Body of pancreas (tissue), 4 donors: ENCODE results near the gene VSIG2. TPM values are rescaled to one million over a fixed set of nuclear protein-coding genes. Genes with fewer than 3 reads are reported as not detected.
A peak's percentile ranks its signal among the peaks of the same experiment; 100 is the strongest.

ENCODE experiments used
- ATAC-seq: fragments of 150-250 bp; one replicate; pipeline ENCODE4 v1.9.1; 2016
- DNase-seq, 4 donors: peaks; one replicate each; pipeline ENCODE4 v3.0.0-alpha.2; 2019
- H3K27ac ChIP-seq, 4 donors: fragments of 200-600 bp; sonication (generic); 1 replicate in 3 of 4; 2 replicates in 1 of 4; pipeline versions ENCODE4 v1.5.1 to v1.6.1; 2016 to 2019; ENCODE audit warnings: mild to moderate bottlenecking in 1 of 4, mixed read lengths in 1 of 4, moderate library complexity in 1 of 4
- H3K27me3 ChIP-seq, 2 donors: fragments of 200-600 bp; sonication (generic); one replicate each; pipeline ENCODE4 v1.6.0; 2016; ENCODE audit warnings: mild to moderate bottlenecking in 1 of 2
- H3K36me3 ChIP-seq, 2 donors: fragments of 200-600 bp; sonication (generic); replicated peaks in 1 of 2; 2 replicates each; pipeline ENCODE4 v1.5.1; 2016; ENCODE audit warnings: low read depth in 2 of 2; ENCODE audit not compliant: insufficient read depth in 1 of 2
- H3K4me1 ChIP-seq: fragments of 200-600 bp; sonication (generic); one replicate; pipeline ENCODE4 v1.6.0; 2016
- H3K4me3 ChIP-seq, 2 donors: fragments of 200-600 bp; sonication (generic); 1 replicate in 1 of 2; 2 replicates in 1 of 2; pipeline ENCODE4 v1.5.1; 2016 to 2019
- H3K9me3 ChIP-seq, 3 donors: fragments of 200-600 bp; sonication (generic); 1 replicate in 2 of 3; 2 replicates in 1 of 3; pipeline ENCODE4 v1.5.1; 2016
- CTCF ChIP-seq, 7 experiments: fragments of 450-650 bp in 4 of 7; fragments of 200-600 bp in 3 of 7; sonication (generic) in 3 of 7; IDR thresholded peaks; one replicate each; pipeline ENCODE4 v1.5.1; 2016 to 2019; ENCODE audit warnings: antibody characterized with exemption in 7 of 7
- POLR2A ChIP-seq, 3 donors: fragments of 450-650 bp; IDR thresholded peaks; one replicate each; pipeline ENCODE4 v1.6.1; 2016; ENCODE audit warnings: antibody characterized with exemption in 3 of 3, mild to moderate bottlenecking in 2 of 3
- WGBS, 2 donors: methylation state at CpG; one replicate each; pipeline ENCODE4 v1.1.5; 2017; 5-methylcytosine and 5-hydroxymethylcytosine counted together
- intact Hi-C: fragments of 100-400 bp; cut with DNase I; formaldehyde crosslinking; loops from one replicate; pipeline ENCODE4 v1.15.1; 2023
- total RNA-seq, 2 donors: library from RNA; depleted of rRNA; stranded (reverse); fragments of >200 nt; gene quantifications; one replicate each; pipeline ENCODE4 v1.1.0, GENCODE V29; 2016

Gene VSIG2
- total RNA-seq, 2 donors from 2014 or later = 7.0 TPM; not detected in 1

- Histone ChIP-seq H3K9me3 (no peaks in the 10 kb centered on the region), H3K36me3 (no peaks in the 10 kb centered on the region), H3K27ac (no peak overlapping the region), H3K4me1 (peaks cover 10% of the 10 kb centered on the region), H3K4me3 (no peak overlapping the region), H3K27me3 (no peaks in the 10 kb centered on the region)
- 81 to 83% methylated on average over 4 of the region's 4 CpGs for WGBS, 2 donors
- no peak for TF ChIP-seq CTCF (IDR thresholded peaks at IDR 0.05)
- TF ChIP-seq POLR2A (IDR thresholded peaks at IDR 0.05) = no peak
- no peak for DNase-seq
- no peak for ATAC-seq
- intact Hi-C loops = no loop called here
Observed at GRCh38 chr11:124727474-124727873, 24.6 kb downstream of the VSIG2 start.

- Histone ChIP-seq H3K36me3 (no peaks in the 10 kb centered on the region), H3K27ac (no peak overlapping the region), H3K4me3 (no peak overlapping the region), H3K4me1 (peaks cover 10% of the 10 kb centered on the region), H3K27me3 (no peaks in the 10 kb centered on the region), H3K9me3 (no peaks in the 10 kb centered on the region)
- 55 to 67% methylated on average over 6 of the region's 6 CpGs for WGBS, 2 donors
- TF ChIP-seq CTCF (IDR thresholded peaks at IDR 0.05) (no peak), POLR2A (IDR thresholded peaks at IDR 0.05) (no peak)
- no peak for DNase-seq
- no peak for ATAC-seq
- intact Hi-C loops = no loop called here
Observed at GRCh38 chr11:124725719-124726105, 26.3 kb downstream of the VSIG2 start.

GRCh38 chr11:124724979-124725718, 26.9 kb downstream of the VSIG2 start:
- DNase-seq (peak in 2 of 4 donors; percentile 17 to 33), ATAC-seq (peak; percentile 69)
- Histone ChIP-seq H3K27ac (peak overlapping the region in 1 of 4 donors; percentile 11), H3K36me3 (no peaks in the 10 kb centered on the region), H3K4me3 (no peak overlapping the region), H3K9me3 (no peaks in the 10 kb centered on the region), H3K4me1 (peaks cover 10% of the 10 kb centered on the region), H3K27me3 (no peaks in the 10 kb centered on the region)
- 33 to 42% methylated on average over 14 of the region's 14 CpGs for WGBS, 2 donors
- TF ChIP-seq POLR2A (IDR thresholded peaks at IDR 0.05) (no peak), CTCF (IDR thresholded peaks at IDR 0.05) (no peak)
- intact Hi-C loops = no loop called here

- H3K27me3 ChIP-seq = no peaks in the 10 kb centered on the region
- no peak overlapping the region for H3K4me3 ChIP-seq
- WGBS, 2 donors = 46 to 59% methylated on average over 6 of the region's 6 CpGs
- H3K27ac ChIP-seq = no peak overlapping the region
- H3K9me3 ChIP-seq = no peaks in the 10 kb centered on the region
- ATAC-seq = no peak
- H3K36me3 ChIP-seq = no peaks in the 10 kb centered on the region
- DNase-seq = no peak
- H3K4me1 ChIP-seq = peaks cover 27% of the 10 kb centered on the region
- TF ChIP-seq POLR2A (IDR thresholded peaks at IDR 0.05) = no peak
- TF ChIP-seq CTCF (IDR thresholded peaks at IDR 0.05) = no peak
- intact Hi-C loops = no loop called here
Observed at GRCh38 chr11:124722176-124722575, 29.9 kb downstream of the VSIG2 start.

GRCh38 chr11:124719534-124719933, 32.5 kb downstream of the VSIG2 start:
- no peaks in the 10 kb centered on the region for H3K27me3 ChIP-seq
- no peaks in the 10 kb centered on the region for H3K36me3 ChIP-seq
- WGBS, 2 donors = 14 to 30% methylated on average over 2 of the region's 2 CpGs
- H3K27ac ChIP-seq = no peak overlapping the region
- H3K4me1 ChIP-seq = peaks cover 16% of the 10 kb centered on the region
- ATAC-seq (no peak), DNase-seq (no peak)
- no peak overlapping the region for H3K4me3 ChIP-seq
- intact Hi-C loops = no loop called here
- no peaks in the 10 kb centered on the region for H3K9me3 ChIP-seq
- TF ChIP-seq POLR2A (IDR thresholded peaks at IDR 0.05) (no peak), CTCF (IDR thresholded peaks at IDR 0.05) (no peak)
